K562 (cell line): ENCODE data around the gene PEF1. TPM values are rescaled to one million over a fixed set of nuclear protein-coding genes. Genes with fewer than 3 reads are reported as not detected.

ENCODE experiments used
- CBX1 ChIP-seq: sonication (generic); IDR thresholded peaks from 2 replicates; pipeline ENCODE4 v1.6.1; 2016; ENCODE audit warnings: antibody characterized with exemption, low read depth, mild to moderate bottlenecking
- CHD4 ChIP-seq: fragments of 200-600 bp; sonication (generic); IDR thresholded peaks from 3 replicates; pipeline ENCODE4 v1.6.1; 2012; ENCODE audit warnings: low read depth, mild to moderate bottlenecking, mixed read lengths, low read length, inconsistent platforms; ENCODE audit not compliant: insufficient read depth, insufficient replicate concordance, poor library complexity, severe bottlenecking
- CTCFL ChIP-seq: IDR thresholded peaks from 2 replicates; pipeline ENCODE4 v1.6.1; 2011; ENCODE audit warnings: borderline replicate concordance, low read depth, mild to moderate bottlenecking, moderate library complexity, low read length; ENCODE audit not compliant: insufficient read depth, poor library complexity, severe bottlenecking
- DNMT1 ChIP-seq: fragments of 450-650 bp; IDR thresholded peaks from 2 replicates; pipeline ENCODE4 v1.6.1; 2016; ENCODE audit warnings: antibody characterized with exemption, mild to moderate bottlenecking
- ERF ChIP-seq: fragments of 450-650 bp; formaldehyde crosslinking; IDR thresholded peaks from 2 replicates; pipeline ENCODE4 v1.4.0; 2020; ENCODE audit warnings: mild to moderate bottlenecking, mixed read lengths
- JUND ChIP-seq, 2 experiments: IDR thresholded peaks; 2 replicates in 1 of 2; 3 replicates in 1 of 2; pipeline ENCODE4 v1.6.1; 2011; ENCODE audit warnings: borderline replicate concordance in 2 of 2, low read depth in 2 of 2, low read length in 2 of 2, improper control_type of control experiment in 1 of 2, missing biosample characterization in 1 of 2, missing genetic modification characterization in 1 of 2, missing genetic modification reagents in 1 of 2
- KLF1 ChIP-seq: fragments of 450-650 bp; IDR thresholded peaks from 2 replicates; pipeline ENCODE4 v1.6.1; 2016; ENCODE audit warnings: missing genetic modification characterization, missing compliant biosample characterization
- PURB ChIP-seq: sonication (generic); formaldehyde crosslinking; IDR thresholded peaks from 2 replicates; pipeline ENCODE4 v1.9.0; 2021; ENCODE audit warnings: low read depth, mild to moderate bottlenecking, missing genetic modification reagents
- RBFOX2 ChIP-seq: fragments of 200-400 bp; formaldehyde crosslinking; IDR thresholded peaks from 2 replicates; pipeline ENCODE4 v1.6.1; 2017; ENCODE audit warnings: low read depth, mild to moderate bottlenecking, low read length, moderate library complexity
- RBM14 ChIP-seq: fragments of 200-400 bp; formaldehyde crosslinking; IDR thresholded peaks from 2 replicates; pipeline ENCODE4 v1.6.1; 2018; ENCODE audit warnings: low read depth, mild to moderate bottlenecking, low read length, moderate library complexity, borderline replicate concordance; ENCODE audit not compliant: insufficient read depth
- SP2 ChIP-seq: IDR thresholded peaks from 2 replicates; pipeline ENCODE4 v1.6.1; 2011; ENCODE audit warnings: mild to moderate bottlenecking, low read depth, low read length, moderate library complexity; ENCODE audit not compliant: poor library complexity, severe bottlenecking; ENCODE audit errors: extremely low read depth
- STAG1 ChIP-seq: sonication (generic); formaldehyde crosslinking; IDR thresholded peaks from 2 replicates; pipeline ENCODE4 v1.5.0; 2020; ENCODE audit warnings: missing genetic modification reagents, borderline replicate concordance
- ZBTB26 ChIP-seq: fragments of 450-650 bp; formaldehyde crosslinking; IDR thresholded peaks from 2 replicates; pipeline ENCODE4 v1.4.0; 2022; ENCODE audit warnings: missing genetic modification characterization
- ZNF23 ChIP-seq: fragments of 250-450 bp; sonication (Bioruptor Pico); IDR thresholded peaks from 2 replicates; pipeline ENCODE4 v1.4.0; 2020; ENCODE audit warnings: mild to moderate bottlenecking
- ZNF586 ChIP-seq: fragments of 450-650 bp; formaldehyde crosslinking; conservative IDR thresholded peaks from 2 replicates; pipeline ENCODE4 v1.4.0; 2020; ENCODE audit warnings: mild to moderate bottlenecking, moderate library complexity
- ZNF785 ChIP-seq: fragments of 250-450 bp; sonication (Bioruptor Pico); IDR thresholded peaks from 2 replicates; pipeline ENCODE4 v1.4.0; 2020; ENCODE audit warnings: mild to moderate bottlenecking
- polyA plus RNA-seq, 8 experiments: library from polyadenylated mRNA; depleted of rRNA in 4 of 8; stranded (reverse) in 5 of 8; unstranded in 3 of 8; fragments of >200 nt; fragmentation: Nextera tagmentation in 2 of 8; fragmentation: Illumina TruSeq in 1 of 8; extraction: Ambion mirVana in 2 of 8; extraction: Trizol in 1 of 8; gene quantifications; 2 replicates each; pipeline versions ENCODE4 v1.2.1 to v1.2.3, GENCODE V29; 2011 to 2014; ENCODE audit warnings: inconsistent platforms in 1 of 8, missing spikeins in 1 of 8
- total RNA-seq, 7 experiments: library from RNA; depleted of rRNA in 6 of 7; stranded (reverse); fragments of >200 nt in 6 of 7; fragmentation: Illumina TruSeq in 2 of 7; extraction: Trizol in 2 of 7; gene quantifications; 2 replicates each; pipeline versions ENCODE4 v1.2.1 to v1.2.3, GENCODE V29; 2011 to 2021; ENCODE audit warnings: low replicate concordance in 1 of 7
- TF ChIP-seq, protein P1 (sequence below), 3 experiments: fragments of 200-800 bp in 1 of 3; fragments of 250-450 bp in 1 of 3; fragments of 450-650 bp in 1 of 3; sonication (Bioruptor Pico) in 1 of 3; sonication (Bioruptor generic) in 1 of 3; formaldehyde crosslinking in 1 of 3; IDR thresholded peaks; 2 replicates each; pipeline versions ENCODE4 v1.6.1 to v1.8.0; 2016 to 2022; ENCODE audit warnings: mild to moderate bottlenecking in 2 of 3, missing genetic modification characterization in 2 of 3, missing compliant biosample characterization in 1 of 3, moderate library complexity in 1 of 3
- TF ChIP-seq, protein P2 (sequence below): sonication (generic); formaldehyde crosslinking; IDR thresholded peaks from 2 replicates; pipeline ENCODE4 v1.9.0; 2022; ENCODE audit warnings: mild to moderate bottlenecking, missing genetic modification reagents

The PEF1 gene
- total and polyA plus RNA-seq, 9 of the 15 experiments (the other 6 are each of a cell fraction or from before 2014, with no cell fraction given) = 26.3 to 95.5 (median 61.9) TPM

DNA sequence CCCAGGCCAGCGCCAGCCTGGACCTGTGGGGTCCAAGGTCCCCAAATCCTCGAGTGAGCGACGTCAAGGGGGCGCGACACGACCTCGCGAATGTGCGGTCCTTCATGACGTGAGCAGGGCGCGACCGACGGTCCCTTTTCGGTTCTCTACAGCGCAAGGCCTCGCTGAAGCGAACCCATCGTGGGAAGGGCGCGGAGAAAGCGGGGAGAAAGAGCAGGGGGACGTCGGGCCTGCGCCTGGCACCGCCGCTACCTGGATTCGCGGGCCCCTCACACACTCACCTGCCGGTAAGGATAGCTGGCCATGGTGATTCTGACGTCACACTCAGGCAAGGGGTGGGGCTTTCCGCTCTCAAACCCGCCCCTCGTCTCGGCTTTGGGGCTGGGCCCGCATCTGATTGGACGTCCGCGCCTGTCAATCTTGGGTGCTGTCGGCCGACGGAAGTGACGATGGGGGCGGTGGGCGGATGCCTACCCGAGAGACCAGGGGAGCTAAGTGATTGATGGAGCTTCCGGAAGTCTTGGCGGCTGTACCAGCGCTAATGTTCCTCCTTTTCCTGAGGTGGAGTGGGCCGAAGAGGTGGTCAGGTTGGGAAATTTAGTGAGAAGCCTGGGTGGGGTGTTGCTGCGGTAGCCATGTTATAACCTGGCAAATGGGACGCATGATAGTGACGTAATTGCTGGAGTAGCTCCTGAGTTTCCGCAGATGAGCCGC lies at the start of gene PEF1 (continued):
- TF ChIP-seq, protein P1, sequence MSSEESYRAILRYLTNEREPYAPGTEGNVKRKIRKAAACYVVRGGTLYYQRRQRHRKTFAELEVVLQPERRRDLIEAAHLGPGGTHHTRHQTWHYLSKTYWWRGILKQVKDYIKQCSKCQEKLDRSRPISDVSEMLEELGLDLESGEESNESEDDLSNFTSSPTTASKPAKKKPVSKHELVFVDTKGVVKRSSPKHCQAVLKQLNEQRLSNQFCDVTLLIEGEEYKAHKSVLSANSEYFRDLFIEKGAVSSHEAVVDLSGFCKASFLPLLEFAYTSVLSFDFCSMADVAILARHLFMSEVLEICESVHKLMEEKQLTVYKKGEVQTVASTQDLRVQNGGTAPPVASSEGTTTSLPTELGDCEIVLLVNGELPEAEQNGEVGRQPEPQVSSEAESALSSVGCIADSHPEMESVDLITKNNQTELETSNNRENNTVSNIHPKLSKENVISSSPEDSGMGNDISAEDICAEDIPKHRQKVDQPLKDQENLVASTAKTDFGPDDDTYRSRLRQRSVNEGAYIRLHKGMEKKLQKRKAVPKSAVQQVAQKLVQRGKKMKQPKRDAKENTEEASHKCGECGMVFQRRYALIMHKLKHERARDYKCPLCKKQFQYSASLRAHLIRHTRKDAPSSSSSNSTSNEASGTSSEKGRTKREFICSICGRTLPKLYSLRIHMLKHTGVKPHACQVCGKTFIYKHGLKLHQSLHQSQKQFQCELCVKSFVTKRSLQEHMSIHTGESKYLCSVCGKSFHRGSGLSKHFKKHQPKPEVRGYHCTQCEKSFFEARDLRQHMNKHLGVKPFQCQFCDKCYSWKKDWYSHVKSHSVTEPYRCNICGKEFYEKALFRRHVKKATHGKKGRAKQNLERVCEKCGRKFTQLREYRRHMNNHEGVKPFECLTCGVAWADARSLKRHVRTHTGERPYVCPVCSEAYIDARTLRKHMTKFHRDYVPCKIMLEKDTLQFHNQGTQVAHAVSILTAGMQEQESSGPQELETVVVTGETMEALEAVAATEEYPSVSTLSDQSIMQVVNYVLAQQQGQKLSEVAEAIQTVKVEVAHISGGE (CRISPR knock-in tag; IDR thresholded peaks at IDR 0.05) = peak in 2 of 3 experiments; percentile 34 to 93; a peak in 2 of 6 replicates
- TF ChIP-seq ERF (CRISPR knock-in tag) (0 out of 2 replicates have a peak, but pooled peaks have one; percentile 38), CTCFL (no peak), RBFOX2 (peak; percentile 94), CHD4 (no peak), SP2 (peak; percentile 69), ZBTB26 (CRISPR knock-in tag) (0 out of 2 replicates have a peak, but pooled peaks have one; percentile 5), JUND (IDR thresholded peaks at IDR 0.05; ENCODE audit: borderline replicate concordance, low read depth, low read length) (peak; percentile 17; the same call in 1 of the 2 replicates), JUND (tag; IDR thresholded peaks at IDR 0.05; ENCODE audit: borderline replicate concordance, low read depth, low read length) (peak; percentile 87; the same call in 2 of the 3 replicates), DNMT1 (no peak), ZNF785 (CRISPR knock-in tag) (no peak), STAG1 (CRISPR knock-in tag) (no peak), CBX1 (no peak), RBM14 (no peak), ZNF23 (CRISPR knock-in tag) (no peak), ZNF586 (CRISPR knock-in tag) (no peak), KLF1 (tag) (peak; percentile 93; the same call in 1 of the 2 replicates), PURB (CRISPR knock-in tag) (no peak)
- TF ChIP-seq, protein P2, sequence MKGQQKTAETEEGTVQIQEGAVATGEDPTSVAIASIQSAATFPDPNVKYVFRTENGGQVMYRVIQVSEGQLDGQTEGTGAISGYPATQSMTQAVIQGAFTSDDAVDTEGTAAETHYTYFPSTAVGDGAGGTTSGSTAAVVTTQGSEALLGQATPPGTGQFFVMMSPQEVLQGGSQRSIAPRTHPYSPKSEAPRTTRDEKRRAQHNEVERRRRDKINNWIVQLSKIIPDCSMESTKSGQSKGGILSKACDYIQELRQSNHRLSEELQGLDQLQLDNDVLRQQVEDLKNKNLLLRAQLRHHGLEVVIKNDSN (CRISPR knock-in tag) = no peak
